Tibial nerve (tissue), 4 donors: ENCODE measurements around the gene GPR3. TPM values are rescaled to one million over a fixed set of nuclear protein-coding genes. Genes with fewer than 3 reads are reported as not detected.
A peak's percentile ranks its signal among the peaks of the same experiment; 100 is the strongest.

Source experiments
- DNase-seq, 2 donors: peaks; one replicate each; pipeline ENCODE4 v3.0.0-alpha.2; 2019; ENCODE audit warnings: low spot score in 2 of 2
- H3K27ac ChIP-seq, 4 donors: fragments of 200-600 bp; sonication (generic) in 3 of 4; one replicate each; pipeline ENCODE4 v1.5.1; 2017 to 2019; ENCODE audit warnings: mild to moderate bottlenecking in 1 of 4
- H3K27me3 ChIP-seq, 2 donors: fragments of 200-600 bp; sonication (generic) in 1 of 2; one replicate each; pipeline versions ENCODE4 v1.5.1 to v1.6.0; 2017 to 2019
- H3K36me3 ChIP-seq, 3 donors: fragments of 200-600 bp; sonication (generic); one replicate each; pipeline ENCODE4 v1.5.1; 2018 to 2019
- H3K4me1 ChIP-seq, 4 donors: fragments of 200-600 bp; sonication (generic) in 3 of 4; one replicate each; pipeline ENCODE4 v1.5.1; 2017 to 2019
- H3K4me3 ChIP-seq, 4 donors: fragments of 200-600 bp; sonication (generic) in 3 of 4; one replicate each; pipeline ENCODE4 v1.5.1; 2017 to 2019; ENCODE audit warnings: mild to moderate bottlenecking in 1 of 4, moderate library complexity in 1 of 4
- H3K9me3 ChIP-seq, 4 donors: fragments of 200-600 bp; sonication (generic) in 3 of 4; one replicate each; pipeline ENCODE4 v1.5.1; 2017 to 2019
- CTCF ChIP-seq, 5 experiments: fragments of 200-600 bp in 3 of 5; fragments of 450-650 bp in 2 of 5; sonication (generic) in 3 of 5; IDR thresholded peaks; one replicate each; pipeline ENCODE4 v1.5.1; 2016 to 2019; ENCODE audit warnings: antibody characterized with exemption in 5 of 5, mild to moderate bottlenecking in 3 of 5, moderate library complexity in 2 of 5
- EP300 ChIP-seq, 2 donors: sonication (generic); formaldehyde crosslinking; IDR thresholded peaks; one replicate each; pipeline ENCODE4 v1.6.1; 2017; ENCODE audit warnings: antibody characterized with exemption in 2 of 2, mild to moderate bottlenecking in 1 of 2
- POLR2A ChIP-seq, 2 donors: fragments of 450-650 bp; IDR thresholded peaks; one replicate each; pipeline ENCODE4 v1.6.1; 2017; ENCODE audit warnings: antibody characterized with exemption in 2 of 2, mild to moderate bottlenecking in 2 of 2, moderate library complexity in 2 of 2
- WGBS, 2 donors: methylation state at CpG; one replicate each; pipeline ENCODE4 v1.1.5; 2018; 5-methylcytosine and 5-hydroxymethylcytosine counted together
- total RNA-seq, 4 donors: library from RNA; depleted of rRNA; stranded (reverse); fragments of >200 nt; gene quantifications; one replicate each; pipeline ENCODE4 v1.1.0, GENCODE V29; 2016

Gene GPR3
- total RNA-seq, 4 donors from 2014 or later, result not detected

- no peak for TF ChIP-seq POLR2A (IDR thresholded peaks at IDR 0.05)
- no peaks in the 10 kb centered on the region for H3K27me3 ChIP-seq
- no peak overlapping the region for H3K4me3 ChIP-seq
- H3K4me1 ChIP-seq, result peaks cover 0 to 17% (median 6%) of the 10 kb centered on the region in 4 donors
- H3K9me3 ChIP-seq, result no peaks in the 10 kb centered on the region
- no peak for DNase-seq
- H3K27ac ChIP-seq, result no peak overlapping the region
- WGBS, 2 donors, result 85 to 90% methylated on average over 11 of the region's 11 CpGs
- H3K36me3 ChIP-seq, result no peaks in the 10 kb centered on the region
Measured at GRCh38 chr1:27372808-27373690, 19.4 kb upstream of the GPR3 start.

- no peak within 1 kb of the TSS for H3K4me3 ChIP-seq
- TF ChIP-seq CTCF (IDR thresholded peaks at IDR 0.05) (no peak), POLR2A (IDR thresholded peaks at IDR 0.05) (no peak), EP300 (IDR thresholded peaks at IDR 0.05) (no peak)
- no peaks in the 10 kb centered on the region for H3K9me3 ChIP-seq
- no peaks in the 10 kb centered on the region for H3K36me3 ChIP-seq
- no peaks in the 10 kb centered on the region for H3K27me3 ChIP-seq
- 75 to 82% methylated on average over 3 to 4 of the region's 4 CpGs for WGBS, 2 donors
- H3K4me1 ChIP-seq, result peaks cover 0 to 2% (median 0%) of the 10 kb centered on the region in 4 donors
- H3K27ac ChIP-seq, result no peak within 1 kb of the TSS
- DNase-seq, result no peak
Measured at GRCh38 chr1:27374362-27375086, 17.9 kb upstream of the GPR3 start, which contains the start of gene FCN3. Gene FCN3, minus strand, starts transcription at chr1:27374824. Its CDS starts 6 bp downstream, at chr1:27374818.

GRCh38 chr1:27377760-27378495 is 14.5 kb upstream of the GPR3 start:
- H3K27ac ChIP-seq, result no peak overlapping the region
- TF ChIP-seq CTCF (IDR thresholded peaks at IDR 0.05) (no peak), POLR2A (IDR thresholded peaks at IDR 0.05) (no peak), EP300 (IDR thresholded peaks at IDR 0.05) (no peak)
- 77 to 79% methylated on average over 12 of the region's 12 CpGs for WGBS, 2 donors
- DNase-seq, result no peak
- H3K27me3 ChIP-seq, result peaks cover 0 to 2% of the 10 kb centered on the region in 2 donors
- no peak overlapping the region for H3K4me3 ChIP-seq
- H3K4me1 ChIP-seq, result peaks cover 0 to 21% (median 8%) of the 10 kb centered on the region in 4 donors
- no peaks in the 10 kb centered on the region for H3K9me3 ChIP-seq
- H3K36me3 ChIP-seq, result no peaks in the 10 kb centered on the region

GRCh38 chr1:27379564-27380122 is 12.8 kb upstream of the GPR3 start:
- 80 to 87% methylated on average over 11 of the region's 11 CpGs for WGBS, 2 donors
- no peak overlapping the region for H3K4me3 ChIP-seq
- no peak for DNase-seq
- TF ChIP-seq EP300 (IDR thresholded peaks at IDR 0.05) (no peak), CTCF (IDR thresholded peaks at IDR 0.05) (no peak), POLR2A (IDR thresholded peaks at IDR 0.05) (no peak)
- no peaks in the 10 kb centered on the region for H3K36me3 ChIP-seq
- peaks cover 0 to 6% of the 10 kb centered on the region in 2 donors for H3K27me3 ChIP-seq
- peaks cover 0 to 25% (median 9%) of the 10 kb centered on the region in 4 donors for H3K4me1 ChIP-seq
- no peaks in the 10 kb centered on the region for H3K9me3 ChIP-seq
- H3K27ac ChIP-seq, result peak overlapping the region in 1 of 4 donors; percentile 29

- Histone ChIP-seq H3K27me3 (peaks cover 0 to 6% of the 10 kb centered on the region in 2 donors), H3K4me3 (no peak overlapping the region), H3K4me1 (peaks cover 0 to 25% (median 9%) of the 10 kb centered on the region in 4 donors), H3K9me3 (no peaks in the 10 kb centered on the region), H3K27ac (peak overlapping the region in 1 of 4 donors; percentile 29), H3K36me3 (no peaks in the 10 kb centered on the region)
- 71 to 85% methylated on average over 4 of the region's 4 CpGs for WGBS, 2 donors
- no peak for TF ChIP-seq CTCF (IDR thresholded peaks at IDR 0.05)
- no peak for TF ChIP-seq EP300 (IDR thresholded peaks at IDR 0.05)
- no peak for TF ChIP-seq POLR2A (IDR thresholded peaks at IDR 0.05)
- DNase-seq, result no peak
Measured at GRCh38 chr1:27380224-27380623, 12.2 kb upstream of the GPR3 start.
